SK-MEL-5 (cell line): ENCODE data around the gene JMJD1C. TPM values are rescaled to one million over a fixed set of nuclear protein-coding genes. Genes with fewer than 3 reads are reported as not detected.

Source experiments
- DNase-seq: peaks from one replicate; pipeline ENCODE4 v3.0.0-alpha.2; 2016; ENCODE audit warnings: low read depth, low spot score
- in situ Hi-C: cut with HindIII; loops from 2 replicates; pipeline ENCODE4 v1.10.0; 2016; ENCODE audit warnings: low sequenced_read_pairs, high pct_unique_total_duplicates, low pct_unique_long_range_greater_than_20kb
- small RNA-seq, 2 experiments: library from RNA; depleted of rRNA; stranded (forward); fragments of <200 nt; gene quantifications; one replicate each; pipeline ENCODE3, GENCODE V24; 2014
- total RNA-seq: library from RNA; depleted of rRNA; stranded (reverse); fragments of >200 nt; shearing (Covaris generic); gene quantifications from 2 replicates; pipeline ENCODE4 v1.2.3, GENCODE V29; 2014; rRNA removed

JMJD1C gene
- total RNA-seq, 1 experiment from 2014 or later: 30.1 TPM

DNA sequence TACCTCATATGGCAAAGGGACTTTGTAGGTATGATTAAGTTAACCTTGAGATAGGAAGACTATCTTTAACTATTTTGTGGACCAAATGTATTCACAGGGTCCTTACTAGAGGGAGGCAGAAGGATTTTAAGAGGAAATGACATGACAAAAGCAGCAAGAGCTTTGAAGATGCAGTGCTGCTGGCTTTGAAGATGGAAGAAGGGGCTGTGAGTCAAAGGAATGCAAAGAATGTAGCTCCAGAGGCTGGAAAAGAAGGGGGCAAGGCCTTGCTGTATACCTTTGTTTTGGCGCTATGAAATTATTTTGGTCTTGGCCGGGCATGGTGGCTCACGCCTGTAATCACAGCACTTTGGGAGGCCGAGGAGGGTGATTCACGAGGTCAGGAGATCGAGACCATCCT lies 335.9 kb downstream of the JMJD1C start:
- no peak for DNase-seq
- in situ Hi-C loops: no loop called here

GRCh38 chr10:63128443-63128842 lies 337.3 kb downstream of the JMJD1C start:
- in situ Hi-C loops: no loop called here
- DNase-seq: no peak

DNA sequence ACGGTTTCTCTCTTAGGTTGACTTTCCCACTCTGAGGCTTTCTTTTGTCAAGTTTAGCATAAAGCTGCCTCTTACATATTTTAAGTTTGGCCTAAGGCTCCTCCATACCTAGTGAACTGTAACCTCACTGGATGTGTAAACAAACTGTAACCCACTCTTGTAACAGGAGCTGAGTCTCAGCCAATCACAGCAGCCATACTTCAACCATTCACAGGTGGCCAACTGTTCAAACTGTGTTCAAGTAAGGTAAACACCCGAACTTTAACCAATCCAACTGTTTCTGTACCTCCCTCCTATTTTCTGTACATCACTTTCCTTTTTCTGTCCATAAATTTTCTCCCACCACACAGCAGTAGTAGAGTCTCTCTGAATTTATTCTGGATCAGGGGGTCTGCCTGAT lies 340.3 kb downstream of the JMJD1C start:
- in situ Hi-C loops: no loop called here
- no peak for DNase-seq

DNA sequence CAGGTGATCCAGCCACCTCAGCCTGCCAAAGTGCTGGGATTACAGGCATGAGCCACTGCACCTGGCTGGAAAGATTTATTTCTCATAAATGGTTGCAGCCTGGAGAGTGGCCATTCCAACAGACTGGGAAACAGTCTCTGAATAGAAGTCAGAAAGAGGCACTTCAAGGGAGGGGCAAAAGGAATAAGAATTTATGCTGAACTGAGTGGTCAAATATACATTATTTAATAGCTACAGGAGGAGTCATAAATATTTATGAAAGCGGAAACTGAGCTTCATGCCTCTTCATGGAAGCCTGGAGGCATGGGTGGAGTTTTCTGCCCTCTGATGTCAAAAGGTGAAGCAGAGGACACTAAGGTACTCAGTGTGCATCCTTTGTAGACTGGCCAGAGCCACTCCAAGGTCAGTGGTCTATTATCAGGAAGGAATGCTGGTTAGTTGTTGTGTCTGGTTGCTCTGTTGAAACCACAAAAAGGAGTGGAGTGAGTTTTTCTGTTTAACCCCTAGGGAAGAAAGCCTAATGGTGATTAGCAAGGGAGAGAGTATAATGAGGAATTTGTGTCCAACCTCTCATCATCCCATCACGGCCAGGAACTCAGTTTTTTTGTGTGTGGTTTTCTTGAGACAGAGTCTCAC lies 341.9 kb downstream of the JMJD1C start:
- in situ Hi-C loops: no loop called here
- no peak for DNase-seq

GRCh38 chr10:63120554-63120953 lies 345.2 kb downstream of the JMJD1C start:
- DNase-seq: no peak
- in situ Hi-C loops: no loop called here

GRCh38 chr10:63119041-63119440 lies 346.7 kb downstream of the JMJD1C start:
- DNase-seq: no peak
- in situ Hi-C loops: no loop called here

Small RNA genes lying within 50 kb of the gene (small RNA-seq; reads per million reads assigned to genes)
- gene AC022022.1: 0 reads per million in 2 experiments
- 0 to 0.38 reads per million in 2 experiments for gene MIR1296

Other genes starting within 250 kb of the JMJD1C start
- 21.0 and 23.6 TPM in 2 replicates for gene REEP3, start 55.4 kb upstream of the JMJD1C start, total RNA-seq